ENCODE measurements around the gene SLCO4A1. TPM values are rescaled to one million over a fixed set of nuclear protein-coding genes. Genes with fewer than 3 reads are reported as not detected.

The SLCO4A1 gene
- total and polyA plus RNA-seq, 2 donors (not counting 1 experiment from before 2014, with no cell fraction given), result 2.1 to 79.5 TPM

DNA sequence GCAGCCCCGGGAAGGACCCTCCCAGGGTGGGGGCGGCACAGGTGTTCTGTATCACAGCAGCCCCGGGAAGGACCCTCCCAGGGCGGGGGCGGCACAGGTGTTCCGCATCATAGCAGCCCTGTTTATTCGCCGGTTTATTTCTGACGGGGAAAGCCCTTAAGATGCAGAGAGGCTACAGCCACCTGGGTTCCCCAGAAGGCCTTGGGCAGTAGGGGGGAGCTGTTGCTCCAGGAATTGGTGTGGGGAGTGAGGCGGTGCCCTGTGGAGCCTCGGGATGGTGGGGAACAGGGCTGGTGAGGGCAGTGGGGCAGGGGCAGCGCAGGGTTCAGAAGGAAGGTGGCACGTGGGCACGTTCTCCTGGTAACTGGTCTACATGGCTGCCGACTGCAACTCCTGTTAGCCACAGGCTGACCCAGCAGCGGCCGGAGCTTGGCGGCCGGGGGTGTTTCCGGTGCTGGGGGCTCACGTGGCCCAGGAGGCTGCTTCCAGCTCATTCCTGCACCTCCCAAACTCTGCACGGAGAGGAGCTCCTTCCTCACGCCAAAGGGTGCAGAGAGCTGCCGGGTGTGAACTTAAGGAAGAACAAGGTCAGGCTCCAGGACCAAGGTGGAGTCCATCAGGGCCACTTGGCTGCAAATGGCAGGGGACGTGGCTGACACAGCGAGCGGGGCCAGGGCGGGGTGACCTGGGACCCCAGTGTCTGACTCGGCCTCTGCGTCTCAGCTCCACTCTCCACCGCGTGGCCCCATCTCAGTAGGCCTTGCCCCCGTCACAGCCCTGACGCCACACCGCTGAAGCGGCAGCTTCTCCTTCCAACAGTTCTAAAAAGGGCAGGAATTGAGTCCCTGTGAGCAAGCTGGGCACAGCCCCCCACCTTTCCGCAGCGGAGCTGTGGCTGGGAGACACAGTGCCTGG is 13.2 kb downstream of the SLCO4A1 start:
- Histone ChIP-seq H3K27me3 (replicated peaks in 1 of 4; ENCODE audit: control extremely low read depth in 1 of 4, control insufficient read depth in 3 of 4, insufficient read depth in 4 of 4, low read length in 3 of 4) (no peaks in the 10 kb centered on the region), H3K4me2 (replicated peaks; ENCODE audit: low read depth, low read length, poor library complexity, severe bottlenecking) (peak overlapping the region; percentile 56), H3K4me3 (ENCODE audit: control extremely low read depth in 1 of 5, extremely low read depth in 1 of 5, insufficient read depth in 1 of 5, low read depth in 2 of 5, low read length in 4 of 5) (no peak overlapping the region), H3K36me3 (replicated peaks in 1 of 2; ENCODE audit: control extremely low read depth in 1 of 2, control insufficient read depth in 1 of 2, extremely low read depth in 1 of 2, insufficient read depth in 2 of 2, low read length in 1 of 2) (peaks cover 0 to under 1% of the 10 kb centered on the region in 2 experiments), H2AFZ (ENCODE audit: insufficient read depth, low read depth, low read length, poor library complexity, severe bottlenecking) (no peak overlapping the region), H3K9ac (ENCODE audit: low read length) (no peak overlapping the region), H3K79me2 (ENCODE audit: control insufficient read depth, insufficient read depth, low read length) (peaks cover 46% of the 10 kb centered on the region), H4K20me1 (ENCODE audit: control insufficient read depth, insufficient read depth, low read length, poor library complexity, severe bottlenecking) (peaks cover 6% of the 10 kb centered on the region), H3K27ac (ENCODE audit: low read length in 2 of 2) (peak overlapping the region in 1 of 2 donors; percentile 49), H3K9me3 (ENCODE audit: control extremely low read depth in 1 of 3, control insufficient read depth in 2 of 3, insufficient read depth in 1 of 3, low read length in 2 of 3) (no peaks in the 10 kb centered on the region), H3K4me1 (ENCODE audit: control insufficient read depth in 2 of 2, insufficient read depth in 2 of 2, low read length in 2 of 2) (peaks cover 41 to 42% of the 10 kb centered on the region in 2 donors)
- 85% methylated on average over 35 of the region's 38 CpGs for WGBS (ENCODE audit: insufficient coverage)
- intact Hi-C loops (cut with micrococcal nuclease), result no loop called here
- no peaks in the 10 kb centered on the region for H3K27me3 Mint-ChIP-seq
- H3K9me3 Mint-ChIP-seq (ENCODE audit: insufficient read depth), result no peaks in the 10 kb centered on the region
- ATAC-seq (ENCODE audit: low read depth) (no peak), DNase-seq (peak; percentile 43)
- POLR2A ChIA-PET, result no interaction called here
- TF ChIP-seq, protein P1, sequence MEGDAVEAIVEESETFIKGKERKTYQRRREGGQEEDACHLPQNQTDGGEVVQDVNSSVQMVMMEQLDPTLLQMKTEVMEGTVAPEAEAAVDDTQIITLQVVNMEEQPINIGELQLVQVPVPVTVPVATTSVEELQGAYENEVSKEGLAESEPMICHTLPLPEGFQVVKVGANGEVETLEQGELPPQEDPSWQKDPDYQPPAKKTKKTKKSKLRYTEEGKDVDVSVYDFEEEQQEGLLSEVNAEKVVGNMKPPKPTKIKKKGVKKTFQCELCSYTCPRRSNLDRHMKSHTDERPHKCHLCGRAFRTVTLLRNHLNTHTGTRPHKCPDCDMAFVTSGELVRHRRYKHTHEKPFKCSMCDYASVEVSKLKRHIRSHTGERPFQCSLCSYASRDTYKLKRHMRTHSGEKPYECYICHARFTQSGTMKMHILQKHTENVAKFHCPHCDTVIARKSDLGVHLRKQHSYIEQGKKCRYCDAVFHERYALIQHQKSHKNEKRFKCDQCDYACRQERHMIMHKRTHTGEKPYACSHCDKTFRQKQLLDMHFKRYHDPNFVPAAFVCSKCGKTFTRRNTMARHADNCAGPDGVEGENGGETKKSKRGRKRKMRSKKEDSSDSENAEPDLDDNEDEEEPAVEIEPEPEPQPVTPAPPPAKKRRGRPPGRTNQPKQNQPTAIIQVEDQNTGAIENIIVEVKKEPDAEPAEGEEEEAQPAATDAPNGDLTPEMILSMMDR (IDR thresholded peaks at IDR 0.05), result no peak
- H3K27ac Mint-ChIP-seq, result peak overlapping the region; percentile 56
- H3K4me1 Mint-ChIP-seq, result peaks cover 42% of the 10 kb centered on the region
- CTCF ChIA-PET, result interaction anchor here (1.0 to 2.9 kb wide), 3 partner anchors 24 to 136 kb away, joined by 3 to 10 read pairs (median 7); no protein-coding TSS in a partner anchor
- peak overlapping the region; percentile 37 for H3K4me3 Mint-ChIP-seq

DNA sequence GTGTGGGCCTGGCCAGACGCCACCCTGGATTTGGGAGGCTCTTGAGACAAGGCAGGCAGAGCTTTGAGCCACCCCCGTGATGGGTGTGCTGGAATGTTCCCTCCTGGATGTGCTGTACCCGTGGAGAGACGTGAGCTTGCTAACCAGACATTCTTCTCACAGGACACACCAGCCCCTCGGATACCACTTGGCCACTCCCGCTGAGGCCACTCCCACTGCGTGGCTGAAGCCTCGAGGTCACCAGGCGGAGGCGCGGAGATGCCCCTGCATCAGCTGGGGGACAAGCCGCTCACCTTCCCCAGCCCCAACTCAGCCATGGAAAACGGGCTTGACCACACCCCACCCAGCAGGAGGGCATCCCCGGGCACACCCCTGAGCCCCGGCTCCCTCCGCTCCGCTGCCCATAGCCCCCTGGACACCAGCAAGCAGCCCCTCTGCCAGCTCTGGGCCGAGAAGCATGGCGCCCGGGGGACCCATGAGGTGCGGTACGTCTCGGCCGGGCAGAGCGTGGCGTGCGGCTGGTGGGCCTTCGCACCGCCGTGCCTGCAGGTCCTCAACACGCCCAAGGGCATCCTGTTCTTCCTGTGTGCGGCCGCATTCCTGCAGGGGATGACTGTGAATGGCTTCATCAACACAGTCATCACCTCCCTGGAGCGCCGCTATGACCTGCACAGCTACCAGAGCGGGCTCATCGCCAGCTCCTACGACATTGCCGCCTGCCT is 14.1 kb downstream of the SLCO4A1 start:
- Histone ChIP-seq H3K4me3 (ENCODE audit: control extremely low read depth in 1 of 5, extremely low read depth in 1 of 5, insufficient read depth in 1 of 5, low read depth in 2 of 5, low read length in 4 of 5) (no peak overlapping the region), H3K9me3 (ENCODE audit: control extremely low read depth in 1 of 3, control insufficient read depth in 2 of 3, insufficient read depth in 1 of 3, low read length in 2 of 3) (no peaks in the 10 kb centered on the region), H3K9ac (ENCODE audit: low read length) (no peak overlapping the region), H2AFZ (ENCODE audit: insufficient read depth, low read depth, low read length, poor library complexity, severe bottlenecking) (no peak overlapping the region), H3K79me2 (ENCODE audit: control insufficient read depth, insufficient read depth, low read length) (peaks cover 41% of the 10 kb centered on the region), H3K27me3 (replicated peaks in 1 of 4; ENCODE audit: control extremely low read depth in 1 of 4, control insufficient read depth in 3 of 4, insufficient read depth in 4 of 4, low read length in 3 of 4) (no peaks in the 10 kb centered on the region), H4K20me1 (ENCODE audit: control insufficient read depth, insufficient read depth, low read length, poor library complexity, severe bottlenecking) (no peaks in the 10 kb centered on the region), H3K4me2 (replicated peaks; ENCODE audit: low read depth, low read length, poor library complexity, severe bottlenecking) (peak overlapping the region; percentile 56), H3K27ac (ENCODE audit: low read length in 2 of 2) (no peak overlapping the region), H3K4me1 (ENCODE audit: control insufficient read depth in 2 of 2, insufficient read depth in 2 of 2, low read length in 2 of 2) (peaks cover 33% of the 10 kb centered on the region in 2 donors), H3K36me3 (replicated peaks in 1 of 2; ENCODE audit: control extremely low read depth in 1 of 2, control insufficient read depth in 1 of 2, extremely low read depth in 1 of 2, insufficient read depth in 2 of 2, low read length in 1 of 2) (no peaks in the 10 kb centered on the region)
- Mint-ChIP-seq H3K27ac (no peak overlapping the region), H3K4me1 (peaks cover 34% of the 10 kb centered on the region), H3K27me3 (no peaks in the 10 kb centered on the region), H3K4me3 (no peak overlapping the region), H3K9me3 (ENCODE audit: insufficient read depth) (no peaks in the 10 kb centered on the region)
- WGBS (ENCODE audit: insufficient coverage), result 94% methylated on average over 39 of the region's 39 CpGs
- ATAC-seq (ENCODE audit: low read depth), result no peak
- no peak for DNase-seq
- intact Hi-C loops (cut with micrococcal nuclease), result no loop called here
- CTCF ChIA-PET, result interaction anchor here (1.0 to 2.9 kb wide), 3 partner anchors 23 to 136 kb away, joined by 3 to 10 read pairs (median 7); no protein-coding TSS in a partner anchor
- POLR2A ChIA-PET, result no interaction called here
- TF ChIP-seq EZH2 (IDR thresholded peaks at IDR 0.05; ENCODE audit: borderline replicate concordance, insufficient read depth, low read depth, low read length, poor library complexity, severe bottlenecking), result no peak
- TF ChIP-seq, protein P1 (IDR thresholded peaks at IDR 0.05), result no peak

All from B cell (primary cell).